GM21723 (cell line): ENCODE data around the gene SRSF3.
"Not testable (repeated sequence)": the region's sequence is repeated elsewhere in the genome, so short reads cannot be mapped to it uniquely, and the experiment has no call there.

Source experiments
- ATAC-seq: cut with Tn5 transposase; IDR thresholded peaks from one replicate; pipeline ENCODE4 v1.9.1; 2021; ENCODE audit warnings: mild to moderate bottlenecking, moderate library complexity; ENCODE audit not compliant: unreplicated experiment

Gene SRSF3

DNA sequence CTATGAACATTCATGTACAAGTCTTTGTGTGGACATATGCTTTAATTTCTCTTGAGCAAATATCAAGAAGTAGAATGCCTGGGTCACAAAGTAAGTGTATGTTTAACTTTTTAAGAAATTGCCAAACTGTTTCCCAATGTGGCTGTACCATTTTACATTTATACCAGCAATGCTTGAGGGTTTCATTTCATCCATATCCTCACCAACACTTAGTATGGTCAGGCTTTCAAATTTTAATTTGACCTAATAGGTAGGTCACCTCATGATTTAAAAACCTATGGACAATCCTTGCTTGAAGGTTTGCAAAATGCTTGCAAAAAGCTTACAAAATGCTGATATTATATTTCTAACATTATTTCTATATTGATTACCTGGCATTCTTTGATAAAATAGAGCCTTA, 19.5 kb upstream of the SRSF3 start:
- ATAC-seq, result no peak

DNA sequence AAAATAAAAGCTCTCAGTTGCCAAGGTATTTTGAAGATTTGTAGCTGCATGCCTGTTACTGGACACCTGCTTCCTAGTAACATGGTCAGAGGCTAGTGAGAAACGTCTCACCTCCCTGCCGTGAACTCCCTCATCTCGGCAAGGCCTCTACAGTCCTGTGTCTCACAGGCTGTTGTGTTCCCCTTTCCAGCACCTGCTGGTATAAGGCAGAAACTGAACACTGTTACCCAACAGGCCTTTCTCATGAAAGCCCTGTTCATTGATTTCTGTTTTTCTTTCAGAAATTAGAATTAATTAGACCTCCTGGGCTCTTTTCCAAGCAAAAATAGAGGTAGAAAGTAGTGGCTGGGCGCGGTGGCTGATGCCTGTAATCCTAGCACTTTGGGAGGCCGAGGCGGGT, 17.6 kb upstream of the SRSF3 start:
- ATAC-seq, result no peak

DNA sequence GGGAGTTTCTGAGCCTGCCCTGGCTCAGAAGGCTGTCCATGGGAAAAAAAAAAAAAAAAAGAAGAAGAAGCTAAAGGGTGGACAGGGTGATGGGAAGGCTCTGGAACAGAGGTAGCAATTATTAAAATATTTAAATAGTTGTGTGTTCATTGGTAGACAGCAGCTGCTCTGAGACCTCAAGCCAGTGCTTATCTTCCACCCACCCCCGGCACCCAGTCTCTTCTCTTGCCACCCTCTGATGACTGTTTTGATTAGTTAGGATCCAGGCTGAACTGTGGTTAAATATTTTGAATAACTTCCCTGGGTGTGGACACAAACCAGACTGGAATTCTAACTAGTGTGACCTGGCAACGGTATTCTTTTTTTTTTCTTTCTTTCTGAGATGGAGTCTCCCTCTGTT, 16.9 kb upstream of the SRSF3 start:
- no peak for ATAC-seq

- no peak for ATAC-seq
Measured at GRCh38 chr6:36578030-36578429, 16.1 kb upstream of the SRSF3 start.

GRCh38 chr6:36578431-36578830, 15.7 kb upstream of the SRSF3 start:
- ATAC-seq, result no peak

- ATAC-seq, result no peak
Measured at GRCh38 chr6:36580184-36580526, 14.0 kb upstream of the SRSF3 start.

DNA sequence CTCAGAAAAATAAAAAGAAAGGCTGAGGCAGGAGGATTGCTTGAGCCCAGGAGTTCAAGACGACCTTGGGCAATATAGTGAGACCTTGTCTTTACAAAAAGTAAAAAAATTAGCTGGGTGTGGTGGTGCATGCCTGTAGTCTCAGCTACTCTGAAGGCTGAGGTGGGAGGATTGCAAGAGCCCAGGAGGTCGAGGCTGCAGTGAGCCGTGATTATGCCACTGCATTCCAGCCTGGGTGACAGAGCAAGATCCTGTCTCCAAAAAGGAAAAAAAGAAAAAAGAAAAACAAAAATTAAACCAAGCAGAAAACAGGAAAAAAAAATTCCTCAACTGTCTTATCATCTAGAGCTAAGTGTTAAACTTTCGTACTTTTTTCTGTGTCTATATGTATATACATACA, 12.4 kb upstream of the SRSF3 start:
- ATAC-seq, result no peak

DNA sequence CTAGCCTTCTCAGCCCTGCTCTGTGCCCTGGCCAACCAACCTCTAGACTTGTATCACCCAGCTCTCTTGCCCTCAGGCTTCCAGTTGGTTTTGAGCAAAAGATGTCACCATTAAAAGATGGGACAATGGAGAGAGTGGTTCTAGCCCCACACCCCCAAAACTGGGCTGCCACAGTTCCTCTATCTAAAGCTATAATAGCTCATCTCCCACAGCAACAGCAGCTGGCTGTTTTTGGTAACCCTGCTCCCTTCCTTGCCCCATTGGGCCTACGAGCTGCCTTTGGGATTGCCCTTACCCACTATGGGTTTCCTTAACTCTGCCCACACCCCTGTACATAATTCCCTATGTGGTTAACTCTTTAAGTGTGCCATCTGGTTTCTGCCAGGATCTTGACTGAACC, 7.6 kb upstream of the SRSF3 start:
- no peak for ATAC-seq

DNA sequence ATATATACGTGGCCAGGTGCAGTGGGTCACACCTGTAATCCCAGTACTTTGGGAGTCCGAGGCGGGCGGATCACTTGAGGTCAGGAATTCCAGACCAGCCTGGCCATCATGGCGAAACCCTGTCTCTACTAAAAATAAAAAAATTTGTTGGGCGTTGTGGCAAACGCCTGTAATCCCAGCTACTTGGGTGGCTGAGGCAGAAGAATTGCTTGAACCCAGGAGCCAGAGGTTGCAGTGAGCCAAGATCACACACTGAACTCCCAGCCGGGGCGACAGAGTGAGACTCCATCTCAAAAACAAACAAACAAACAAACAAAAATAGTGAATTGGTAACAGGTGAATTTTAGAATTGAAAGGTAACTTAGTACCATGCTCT, 5.1 kb upstream of the SRSF3 start:
- ATAC-seq, result not testable (repeated sequence)

DNA sequence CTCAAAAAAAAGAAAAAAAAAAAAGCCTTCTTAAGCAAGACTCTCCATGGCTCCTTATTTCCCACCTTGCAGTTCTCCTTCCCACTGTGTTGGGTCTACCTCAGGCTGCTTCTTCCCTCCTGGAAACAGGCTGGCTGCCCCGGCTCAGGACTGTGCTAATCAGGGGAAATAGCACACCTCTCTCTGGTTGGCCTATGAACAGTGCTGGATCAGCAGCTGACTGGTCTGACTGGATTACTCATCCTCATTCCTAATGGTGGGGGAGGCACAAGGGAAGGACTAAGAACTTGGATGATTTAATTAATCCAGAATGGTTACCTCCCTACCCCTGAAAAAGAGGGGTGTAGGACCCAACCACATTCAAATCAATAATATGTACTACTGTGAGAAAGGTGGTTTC, 3.9 kb upstream of the SRSF3 start:
- ATAC-seq, result no peak

GRCh38 chr6:36592221-36592655, 1.9 kb upstream of the SRSF3 start:
- peak; percentile 39 for ATAC-seq

- ATAC-seq, result peak; percentile 25
Measured at GRCh38 chr6:36593569-36594028, 563 bp upstream of the SRSF3 start.

- no peak for ATAC-seq
Measured at GRCh38 chr6:36594816-36595643, 868 bp downstream of the SRSF3 start.

GRCh38 chr6:36596356-36596755, 2.2 kb downstream of the SRSF3 start:
- ATAC-seq, result no peak

GRCh38 chr6:36597775-36598174, 3.6 kb downstream of the SRSF3 start:
- ATAC-seq, result no peak

DNA sequence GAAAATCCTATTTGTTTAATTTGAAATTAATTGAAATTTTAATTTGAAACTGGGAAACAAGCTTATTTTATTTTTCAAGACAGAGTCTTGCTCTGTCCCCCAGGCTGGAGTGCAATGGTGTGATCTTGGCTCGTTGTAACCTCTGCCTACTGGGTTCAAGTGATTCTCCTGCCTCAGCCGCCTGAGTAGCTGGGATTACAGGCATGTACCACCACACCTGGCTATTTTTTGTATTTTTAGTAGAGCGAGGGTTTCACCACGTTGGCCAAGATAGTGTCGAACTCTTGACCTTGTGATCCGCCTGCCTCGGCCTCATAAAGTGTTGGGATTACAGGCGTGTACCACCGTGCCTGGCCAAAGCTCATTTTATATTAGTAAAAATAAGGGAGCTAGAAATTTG, 4.2 kb downstream of the SRSF3 start:
- no peak for ATAC-seq

DNA sequence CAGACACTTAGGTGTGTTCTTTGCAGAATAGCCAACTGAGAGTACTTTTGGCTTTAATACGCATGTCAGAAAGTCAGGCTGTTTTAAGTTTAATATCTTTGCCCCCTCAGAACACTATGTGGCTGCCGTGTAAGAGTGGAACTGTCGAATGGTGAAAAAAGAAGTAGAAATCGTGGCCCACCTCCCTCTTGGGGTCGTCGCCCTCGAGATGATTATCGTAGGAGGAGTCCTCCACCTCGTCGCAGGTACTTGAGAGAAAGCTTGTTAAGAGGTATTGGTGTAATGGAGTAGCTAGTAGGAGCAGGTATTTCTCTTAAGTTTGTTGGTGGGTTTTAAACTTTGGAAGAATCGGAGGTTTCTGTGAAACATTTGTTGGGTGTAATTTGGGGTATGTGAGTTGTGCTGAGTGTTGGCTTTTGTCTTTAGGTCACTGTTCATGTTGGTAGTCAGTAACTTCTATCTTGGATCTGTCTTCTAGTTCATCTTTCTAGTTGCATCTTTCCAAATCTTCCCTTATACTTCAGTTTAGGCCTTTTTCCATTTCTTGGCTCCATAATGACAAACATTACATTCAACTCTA, 4.7 kb downstream of the SRSF3 start:
- ATAC-seq, result no peak

- ATAC-seq, result no peak
Measured at GRCh38 chr6:36599791-36600209, 5.6 kb downstream of the SRSF3 start.

GRCh38 chr6:36600564-36601146, 6.5 kb downstream of the SRSF3 start:
- ATAC-seq, result no peak

DNA sequence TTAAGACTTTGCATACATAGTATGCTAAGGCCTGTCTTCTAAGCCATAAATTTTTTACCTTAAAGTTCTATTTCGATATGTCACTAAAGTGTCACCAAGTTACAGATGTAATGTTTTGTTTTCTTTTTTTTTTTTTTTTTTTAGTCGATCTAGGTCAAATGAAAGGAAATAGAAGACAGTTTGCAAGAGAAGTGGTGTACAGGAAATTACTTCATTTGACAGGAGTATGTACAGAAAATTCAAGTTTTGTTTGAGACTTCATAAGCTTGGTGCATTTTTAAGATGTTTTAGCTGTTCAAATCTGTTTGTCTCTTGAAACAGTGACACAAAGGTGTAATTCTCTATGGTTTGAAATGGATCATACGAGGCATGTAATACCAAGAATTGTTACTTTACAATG, 7.7 kb downstream of the SRSF3 start:
- ATAC-seq, result not testable (repeated sequence)

GRCh38 chr6:36603222-36604089, 9.3 kb downstream of the SRSF3 start:
- ATAC-seq, result no peak
